NCI-H2171 (cell line): ENCODE measurements around the gene TOP1.
A peak's percentile ranks its signal among the peaks of the same experiment; 100 is the strongest.

Experiments
- DNase-seq: peaks from one replicate; lab custom pipeline; 2025; lab: John Stamatoyannopoulos, UW

TOP1 gene

GRCh38 chr20:41145821-41146620 lies 117.4 kb downstream of the TOP1 start:
- DNase-seq: peak; percentile 9

DNA sequence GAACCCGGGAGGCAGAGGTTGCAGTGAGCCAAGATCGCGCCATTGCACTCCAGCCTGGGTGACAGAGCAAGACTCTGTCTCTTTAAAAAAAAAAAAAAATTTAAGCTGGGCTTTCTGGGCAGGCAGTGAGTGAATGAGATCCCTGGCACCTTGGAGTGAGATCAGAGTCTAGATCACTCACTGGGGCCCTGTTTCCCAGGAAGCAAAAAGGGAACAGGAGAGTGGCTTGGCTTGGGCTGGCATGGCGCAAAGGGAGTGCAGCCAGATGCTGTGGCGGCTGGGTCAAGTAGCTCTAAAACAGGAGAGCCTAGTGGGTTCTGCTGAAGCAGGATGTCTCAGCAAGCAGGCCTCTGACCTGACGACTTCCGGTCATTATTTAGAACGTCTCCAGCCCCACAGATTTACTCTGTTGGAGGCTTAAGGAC lies 119.2 kb downstream of the TOP1 start:
- no peak for DNase-seq

DNA sequence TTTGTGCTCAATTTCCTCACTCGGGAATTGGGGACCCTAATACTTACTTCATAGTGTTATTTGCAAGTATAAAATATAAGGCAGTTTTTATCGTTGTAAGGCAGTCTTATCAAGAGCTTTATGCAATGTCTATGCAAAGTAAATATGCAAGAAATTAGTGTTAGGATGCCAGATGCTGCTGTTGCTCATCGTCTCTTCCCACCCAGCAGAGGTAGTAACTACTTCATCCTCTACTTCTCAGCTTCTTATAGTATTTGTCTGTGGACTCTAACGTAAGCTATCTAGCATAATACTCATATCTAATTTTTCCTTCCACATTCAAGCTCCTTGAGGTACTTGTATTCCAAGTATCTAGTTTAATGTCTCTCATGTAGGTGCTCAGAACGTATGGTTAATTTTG lies 120.3 kb downstream of the TOP1 start:
- no peak for DNase-seq

DNA sequence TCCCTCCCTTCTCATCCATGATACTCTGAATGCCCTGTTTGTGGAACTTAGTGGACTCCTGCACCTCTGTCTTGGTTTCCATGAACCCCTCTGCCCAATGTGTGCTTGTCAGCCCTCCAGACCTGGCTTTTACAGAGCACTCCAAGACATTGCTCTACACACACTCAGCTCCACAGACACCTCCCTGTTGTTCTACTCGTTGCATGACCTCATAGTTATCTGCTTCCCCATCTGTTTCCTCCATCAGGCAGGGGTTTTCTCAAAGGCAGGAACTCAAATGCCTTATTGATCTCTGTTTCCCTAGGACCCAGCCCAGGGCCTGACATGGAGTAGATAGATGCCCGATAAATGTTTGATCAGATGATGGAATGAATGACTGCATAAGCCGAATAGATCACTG lies 122.0 kb downstream of the TOP1 start:
- peak; percentile 32 for DNase-seq

DNA sequence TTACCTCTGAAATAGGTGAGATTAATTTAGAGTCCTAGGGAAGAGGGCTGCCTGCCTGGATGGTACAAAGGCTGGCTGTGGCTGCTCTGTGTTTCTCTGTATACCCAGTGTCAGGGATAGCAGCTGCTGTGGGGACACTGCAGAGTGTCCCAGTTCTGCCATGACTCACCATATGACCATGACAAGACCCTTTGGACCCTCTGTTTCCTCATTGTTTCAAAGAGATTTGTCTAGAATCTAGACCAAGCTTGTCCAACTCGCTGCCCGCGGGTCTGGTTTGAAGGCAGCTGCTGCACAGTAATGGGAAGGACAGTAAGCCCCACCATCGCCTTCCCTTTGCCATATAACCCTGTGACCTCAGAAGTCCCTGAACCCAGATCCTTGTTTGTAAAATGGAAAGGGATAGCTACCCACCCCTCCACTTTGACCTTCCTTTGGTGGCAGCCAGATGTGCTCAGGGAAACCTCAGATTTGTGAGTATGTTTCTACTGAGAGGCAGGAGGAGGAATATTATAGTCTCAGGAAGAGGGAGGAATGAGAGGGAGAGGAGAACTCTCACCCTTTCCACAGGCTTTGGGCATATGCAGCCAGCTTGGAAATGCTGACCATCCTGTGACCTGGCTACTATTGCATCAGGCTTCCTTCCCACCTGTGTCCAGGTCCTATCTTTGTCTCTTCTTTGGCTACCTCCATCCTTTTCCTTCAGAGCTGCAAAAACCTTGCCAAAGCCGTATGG lies 122.7 kb downstream of the TOP1 start:
- no peak for DNase-seq

DNA sequence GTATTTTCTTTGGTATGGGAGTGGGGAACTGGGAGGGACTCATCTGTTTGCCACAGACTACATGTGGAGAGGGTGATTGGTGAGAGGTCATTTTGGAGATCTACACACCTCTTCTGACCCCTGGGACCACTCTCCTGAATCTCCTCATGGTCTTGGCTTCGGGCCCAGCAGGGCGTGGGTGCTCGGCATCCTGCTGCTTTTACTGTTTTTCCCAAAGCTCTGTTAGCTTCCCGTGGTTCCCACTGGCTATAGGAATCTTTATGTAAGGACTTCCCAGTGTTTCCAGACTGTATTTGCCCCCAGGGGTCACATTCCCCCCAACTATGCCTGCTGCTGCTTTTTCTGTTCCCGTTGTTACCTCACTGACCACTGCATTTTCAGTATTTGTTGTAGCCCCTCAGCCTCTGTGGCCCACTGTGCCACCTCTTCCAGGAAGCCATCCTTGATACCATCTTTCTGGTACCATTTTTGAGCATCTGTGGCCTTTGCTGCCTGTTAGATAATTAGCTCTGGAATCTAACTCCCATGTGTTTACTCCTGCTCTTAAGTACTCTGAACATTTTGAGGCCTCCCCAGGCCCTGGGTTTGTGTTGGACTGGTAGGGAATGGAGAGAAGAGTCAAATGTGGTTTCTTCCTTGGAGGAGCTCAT lies 123.6 kb downstream of the TOP1 start:
- no peak for DNase-seq

- DNase-seq: no peak
Observed at GRCh38 chr20:41154436-41155176, 126.0 kb downstream of the TOP1 start.

DNA sequence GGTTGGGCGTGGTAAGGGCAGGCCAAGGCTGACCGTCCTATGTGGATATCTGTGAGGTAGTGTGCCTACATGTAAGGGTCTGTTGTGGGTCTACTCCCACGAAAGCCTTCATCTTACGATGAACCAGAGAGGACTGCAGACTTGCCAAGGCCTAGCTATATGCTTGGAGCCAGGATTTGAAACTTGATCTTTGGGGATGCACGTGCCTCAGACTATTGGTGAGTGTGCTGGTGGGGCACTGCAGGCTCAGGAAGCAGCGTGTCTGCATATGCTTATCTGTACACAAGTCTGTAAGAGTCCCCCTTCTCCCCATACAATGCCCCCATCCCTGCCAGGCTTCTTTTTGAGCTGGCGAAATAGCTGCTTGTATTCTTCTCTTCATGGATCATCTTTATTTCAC lies 126.6 kb downstream of the TOP1 start:
- DNase-seq: no peak

GRCh38 chr20:41158082-41158625 lies 129.5 kb downstream of the TOP1 start:
- no peak for DNase-seq

DNA sequence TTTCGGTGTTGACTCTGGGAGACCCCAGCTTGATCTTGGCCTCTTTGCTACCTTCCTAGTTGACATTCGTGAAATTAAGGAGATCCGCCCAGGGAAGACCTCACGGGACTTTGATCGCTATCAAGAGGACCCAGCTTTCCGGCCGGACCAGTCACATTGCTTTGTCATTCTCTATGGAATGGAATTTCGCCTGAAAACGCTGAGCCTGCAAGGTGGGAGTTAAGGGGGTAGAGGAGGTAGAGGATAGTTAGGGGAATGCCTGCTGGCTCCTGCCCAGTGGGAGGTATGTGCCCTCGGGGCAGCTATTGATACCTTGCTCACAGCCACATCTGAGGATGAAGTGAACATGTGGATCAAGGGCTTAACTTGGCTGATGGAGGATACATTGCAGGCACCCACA lies 130.9 kb downstream of the TOP1 start:
- DNase-seq: no peak

DNA sequence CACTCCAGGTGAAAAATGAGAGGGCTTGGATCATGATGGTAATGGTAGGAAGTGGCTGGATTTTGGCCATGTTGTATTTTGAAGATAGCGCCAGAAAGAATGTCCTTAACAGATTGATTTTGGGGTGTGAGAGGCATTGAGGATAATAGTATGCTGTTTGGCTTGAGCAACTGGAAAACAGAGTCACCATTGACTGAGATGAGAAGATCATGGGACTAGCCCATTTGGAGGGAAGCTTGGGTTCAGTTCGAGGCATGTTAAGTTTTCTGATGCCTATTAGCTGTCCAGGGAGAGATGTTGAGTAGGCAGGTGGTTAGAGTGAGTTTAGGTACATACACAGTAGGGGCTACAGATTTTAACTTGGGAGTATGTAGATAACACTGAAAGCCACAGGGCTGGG lies 132.1 kb downstream of the TOP1 start:
- DNase-seq: no peak

DNA sequence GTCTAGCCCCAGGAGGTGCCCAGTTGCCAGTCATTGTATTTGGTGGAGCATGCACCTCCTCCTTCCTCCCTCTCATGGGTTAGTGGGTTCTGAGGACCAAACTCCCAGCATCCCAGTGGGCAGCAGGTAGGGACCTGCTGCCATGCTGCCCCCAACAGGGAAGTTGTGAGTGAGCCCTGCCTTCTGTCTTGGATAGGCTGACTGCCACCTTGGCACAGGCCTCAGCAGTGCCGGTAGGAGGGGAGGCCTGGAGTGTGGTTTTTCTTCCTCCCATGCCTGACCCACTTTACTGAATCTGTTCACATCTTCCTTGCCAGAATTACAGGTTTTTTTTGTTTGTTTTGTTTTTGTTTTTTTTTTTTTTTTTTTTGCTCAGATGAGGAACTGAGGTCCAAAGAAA lies 133.3 kb downstream of the TOP1 start:
- DNase-seq: no peak

DNA sequence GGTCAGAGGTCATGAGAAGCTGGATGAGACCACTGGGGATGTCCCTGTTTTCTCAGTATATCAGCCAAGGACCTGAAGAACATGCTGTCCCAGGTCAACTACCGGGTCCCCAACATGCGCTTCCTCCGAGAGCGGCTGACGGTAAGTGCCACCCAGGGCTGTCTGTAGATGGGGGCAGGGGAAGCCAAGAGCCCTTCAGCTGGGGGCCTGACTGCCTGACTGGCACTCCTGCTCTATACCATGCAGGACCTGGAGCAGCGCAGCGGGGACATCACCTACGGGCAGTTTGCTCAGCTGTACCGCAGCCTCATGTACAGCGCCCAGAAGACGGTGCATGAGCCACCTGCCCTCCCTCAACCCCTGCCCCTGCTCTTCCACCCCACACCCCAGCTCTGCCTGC lies 133.8 kb downstream of the TOP1 start:
- DNase-seq: no peak

DNA sequence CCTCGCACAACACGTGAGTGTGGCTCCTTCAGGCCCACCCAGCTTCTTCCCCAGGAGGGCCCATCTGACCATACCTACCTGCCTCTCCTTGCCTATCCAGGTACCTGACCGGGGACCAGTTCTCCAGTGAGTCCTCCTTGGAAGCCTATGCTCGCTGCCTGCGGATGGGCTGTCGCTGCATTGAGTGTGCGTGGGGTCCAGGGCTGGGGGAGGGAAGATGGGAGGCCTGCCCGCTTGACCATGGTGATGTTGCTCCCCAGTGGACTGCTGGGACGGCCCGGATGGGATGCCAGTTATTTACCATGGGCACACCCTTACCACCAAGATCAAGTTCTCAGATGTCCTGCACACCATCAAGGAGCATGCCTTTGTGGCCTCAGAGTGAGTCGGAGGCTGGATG lies 135.2 kb downstream of the TOP1 start:
- no peak for DNase-seq

GRCh38 chr20:41165001-41165882 lies 136.6 kb downstream of the TOP1 start:
- DNase-seq: no peak

DNA sequence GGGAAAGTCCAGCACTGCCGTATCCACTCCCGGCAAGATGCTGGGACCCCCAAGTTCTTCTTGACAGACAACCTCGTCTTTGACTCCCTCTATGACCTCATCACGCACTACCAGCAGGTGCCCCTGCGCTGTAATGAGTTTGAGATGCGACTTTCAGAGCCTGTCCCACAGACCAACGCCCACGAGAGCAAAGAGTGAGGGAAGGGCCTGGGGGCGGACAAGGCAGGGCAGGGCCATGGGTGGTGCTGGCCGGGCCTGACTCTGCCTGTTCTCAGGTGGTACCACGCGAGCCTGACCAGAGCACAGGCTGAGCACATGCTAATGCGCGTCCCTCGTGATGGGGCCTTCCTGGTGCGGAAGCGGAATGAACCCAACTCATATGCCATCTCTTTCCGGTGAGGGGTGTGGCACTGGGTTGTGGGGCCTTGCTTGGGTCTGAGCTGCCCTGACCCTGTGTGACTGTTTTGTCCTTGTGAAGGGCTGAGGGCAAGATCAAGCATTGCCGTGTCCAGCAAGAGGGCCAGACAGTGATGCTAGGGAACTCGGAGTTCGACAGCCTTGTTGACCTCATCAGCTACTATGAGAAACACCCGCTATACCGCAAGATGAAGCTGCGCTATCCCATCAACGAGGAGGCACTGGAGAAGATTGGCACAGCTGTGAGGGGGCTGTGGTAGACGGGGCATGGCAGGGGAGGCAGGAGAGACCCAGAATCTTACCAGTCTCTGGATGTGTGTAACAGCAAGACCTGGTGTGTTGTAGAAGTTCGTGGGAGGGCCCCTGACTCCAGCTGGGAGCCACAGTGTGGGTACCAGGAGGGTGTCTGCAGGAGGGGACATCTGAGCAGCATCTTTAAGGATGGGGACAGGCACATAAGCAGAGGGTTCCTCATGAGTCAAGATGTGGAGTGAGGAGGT lies 137.8 kb downstream of the TOP1 start:
- DNase-seq: no peak

DNA sequence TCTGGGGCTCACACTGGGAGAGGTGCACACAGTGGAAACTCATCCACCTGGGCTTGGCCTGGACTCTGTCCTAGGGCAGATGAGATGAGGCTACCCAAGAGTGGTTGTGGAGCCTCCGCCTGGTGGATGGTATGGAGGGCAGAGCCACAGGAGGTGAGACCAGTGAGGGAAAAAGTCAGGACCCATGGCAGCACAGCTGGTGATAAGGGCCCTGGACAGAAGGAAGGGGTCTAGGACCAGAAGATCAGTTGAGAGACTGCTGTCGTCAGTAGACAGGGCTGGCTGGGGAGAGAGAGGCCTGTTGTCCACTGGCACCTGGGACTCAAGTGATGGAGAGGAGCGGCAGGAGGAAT lies 138.5 kb downstream of the TOP1 start:
- DNase-seq: no peak

GRCh38 chr20:41167481-41168253 lies 139.0 kb downstream of the TOP1 start:
- no peak for DNase-seq
